ENCODE data around the gene AKT1.

The AKT1 gene

DNA sequence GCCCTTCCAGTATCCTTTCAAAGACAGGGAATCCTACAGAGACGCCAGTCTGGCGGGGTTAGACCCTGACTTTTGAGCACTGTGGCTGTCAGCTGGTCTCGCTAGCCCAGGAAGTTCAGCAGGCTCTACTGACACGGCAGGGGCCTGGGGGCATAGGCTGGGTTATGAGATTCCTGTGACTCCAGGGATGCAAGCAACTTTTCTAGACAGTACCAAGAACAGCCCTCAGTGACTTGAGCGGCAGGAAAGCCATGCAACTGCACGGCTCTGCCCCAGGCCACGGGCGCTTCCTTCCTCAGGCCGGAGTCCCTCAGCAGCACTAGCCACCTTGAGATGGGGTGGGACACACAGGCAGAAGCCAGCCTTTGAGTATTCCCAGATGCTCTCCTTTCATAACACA lies 47.7 kb downstream of the AKT1 start:
- CTCF ChIA-PET: interaction anchor here (14.3 kb wide), 1 partner anchor 20 kb away, joined by 136 read pairs; no protein-coding TSS in a partner anchor

DNA sequence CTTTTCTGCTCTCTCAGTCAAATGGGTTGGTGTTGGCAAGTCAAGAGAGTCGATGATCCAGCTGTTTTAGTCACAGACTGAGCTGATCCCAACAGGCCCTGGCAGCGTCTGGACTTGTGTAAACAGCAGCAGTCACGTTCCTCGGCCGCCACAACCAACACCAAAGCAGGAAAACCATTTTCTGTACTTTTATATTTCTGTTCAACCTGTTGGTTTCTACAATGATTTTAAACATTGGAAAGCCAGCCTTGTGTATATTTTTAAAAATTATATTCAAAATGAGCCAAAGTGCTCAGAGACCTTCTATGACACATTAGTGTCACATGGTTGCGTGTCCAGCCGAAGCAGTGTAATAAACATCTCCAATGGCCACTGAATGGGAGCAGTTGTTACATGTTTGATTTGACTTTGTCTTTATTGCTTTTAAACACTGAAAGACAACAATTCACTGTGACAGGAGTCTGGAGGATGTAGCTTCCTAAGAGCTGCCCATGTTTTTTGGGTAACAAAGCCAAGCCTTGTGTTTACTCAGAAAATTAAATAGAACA lies 48.5 kb downstream of the AKT1 start:
- ChIA-PET POLR2A (no interaction called here), CTCF (no interaction called here)
- no peak for DNase-seq (ENCODE audit: extremely low spot score)
- TF ChIP-seq, protein P1, sequence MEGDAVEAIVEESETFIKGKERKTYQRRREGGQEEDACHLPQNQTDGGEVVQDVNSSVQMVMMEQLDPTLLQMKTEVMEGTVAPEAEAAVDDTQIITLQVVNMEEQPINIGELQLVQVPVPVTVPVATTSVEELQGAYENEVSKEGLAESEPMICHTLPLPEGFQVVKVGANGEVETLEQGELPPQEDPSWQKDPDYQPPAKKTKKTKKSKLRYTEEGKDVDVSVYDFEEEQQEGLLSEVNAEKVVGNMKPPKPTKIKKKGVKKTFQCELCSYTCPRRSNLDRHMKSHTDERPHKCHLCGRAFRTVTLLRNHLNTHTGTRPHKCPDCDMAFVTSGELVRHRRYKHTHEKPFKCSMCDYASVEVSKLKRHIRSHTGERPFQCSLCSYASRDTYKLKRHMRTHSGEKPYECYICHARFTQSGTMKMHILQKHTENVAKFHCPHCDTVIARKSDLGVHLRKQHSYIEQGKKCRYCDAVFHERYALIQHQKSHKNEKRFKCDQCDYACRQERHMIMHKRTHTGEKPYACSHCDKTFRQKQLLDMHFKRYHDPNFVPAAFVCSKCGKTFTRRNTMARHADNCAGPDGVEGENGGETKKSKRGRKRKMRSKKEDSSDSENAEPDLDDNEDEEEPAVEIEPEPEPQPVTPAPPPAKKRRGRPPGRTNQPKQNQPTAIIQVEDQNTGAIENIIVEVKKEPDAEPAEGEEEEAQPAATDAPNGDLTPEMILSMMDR (IDR thresholded peaks at IDR 0.05; ENCODE audit: control extremely low read depth, extremely low read depth, low read depth, missing control alignments): no peak

More for the DNA sequence above, 47.7 kb downstream of the AKT1 start:
- POLR2A ChIA-PET: no interaction called here
- TF ChIP-seq, protein P1 (IDR thresholded peaks at IDR 0.05; ENCODE audit: control extremely low read depth, extremely low read depth, low read depth, missing control alignments): no peak
- no peak for DNase-seq (ENCODE audit: extremely low spot score)

- ChIA-PET POLR2A (no interaction called here), CTCF (no interaction called here)
- TF ChIP-seq, protein P1 (IDR thresholded peaks at IDR 0.05; ENCODE audit: control extremely low read depth, extremely low read depth, low read depth, missing control alignments): no peak
- DNase-seq (ENCODE audit: extremely low spot score): no peak
Observed at GRCh38 chr14:104746071-104746545, 49.4 kb downstream of the AKT1 start.

- no peak for DNase-seq (ENCODE audit: extremely low spot score)
- POLR2A ChIA-PET: no interaction called here
- CTCF ChIA-PET: no interaction called here
- TF ChIP-seq, protein P1 (IDR thresholded peaks at IDR 0.05; ENCODE audit: control extremely low read depth, extremely low read depth, low read depth, missing control alignments): no peak
Observed at GRCh38 chr14:104745431-104745830, 50.1 kb downstream of the AKT1 start.

GRCh38 chr14:104744484-104744883 lies 51.1 kb downstream of the AKT1 start:
- CTCF ChIA-PET: no interaction called here
- TF ChIP-seq, protein P1 (IDR thresholded peaks at IDR 0.05; ENCODE audit: control extremely low read depth, extremely low read depth, low read depth, missing control alignments): no peak
- POLR2A ChIA-PET: no interaction called here
- DNase-seq (ENCODE audit: extremely low spot score): no peak

DNA sequence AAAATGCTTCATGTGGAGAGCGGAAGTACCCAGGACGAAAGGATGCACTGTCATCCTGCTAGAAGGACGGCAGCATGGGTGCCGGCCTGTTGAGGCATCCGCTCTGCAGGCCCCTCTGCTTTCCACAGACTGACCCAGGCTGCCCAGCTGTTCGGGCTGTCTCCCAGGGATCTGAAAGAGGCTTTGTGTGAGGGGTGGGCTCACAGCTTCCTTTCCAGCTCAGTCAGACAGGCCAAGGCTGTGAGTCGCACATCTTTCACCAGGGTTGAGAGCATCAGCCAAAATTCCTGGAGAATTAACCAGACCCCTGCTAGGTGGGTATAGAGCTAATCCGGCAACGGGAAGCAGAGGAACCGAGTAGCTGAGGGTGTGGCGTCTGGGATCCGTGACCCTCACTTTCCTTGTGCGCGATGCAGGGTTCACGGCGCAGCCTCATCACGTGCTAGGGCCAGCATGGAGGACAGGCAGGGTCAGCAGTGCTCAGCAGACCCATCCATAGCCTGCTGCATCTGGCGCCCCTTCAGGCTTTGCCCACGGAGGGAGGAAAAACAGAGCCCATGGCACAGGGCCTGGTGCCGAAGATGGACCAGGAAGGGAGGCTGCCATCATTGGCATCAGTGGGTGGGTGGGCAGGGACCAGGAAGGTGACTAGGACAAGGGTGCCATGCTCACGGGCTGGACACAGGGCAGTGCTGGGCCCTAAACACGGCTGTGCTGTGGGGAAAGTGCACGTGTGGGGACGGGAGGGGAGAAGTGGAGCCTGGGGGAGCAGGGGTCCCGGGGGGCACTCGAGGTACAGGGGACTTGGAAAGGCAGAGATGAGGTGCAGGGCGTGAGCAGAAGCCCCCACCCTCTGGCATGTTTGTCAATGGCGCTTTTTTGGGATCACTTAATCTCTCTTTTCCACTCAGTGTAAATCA lies 51.8 kb downstream of the AKT1 start:
- TF ChIP-seq, protein P1 (IDR thresholded peaks at IDR 0.05; ENCODE audit: control extremely low read depth, extremely low read depth, low read depth, missing control alignments): no peak
- POLR2A ChIA-PET: no interaction called here
- CTCF ChIA-PET: interaction anchor here (1.6 kb wide), 1 partner anchor 8 kb away, joined by 7 read pairs; the partner anchor contains the start of gene SIVA1
- no peak for DNase-seq (ENCODE audit: extremely low spot score)

Data from GM10248 (cell line).